Measurements from ENCODE around the gene TSPAN18. TPM values are rescaled to one million over a fixed set of nuclear protein-coding genes. Genes with fewer than 3 reads are reported as not detected.
A peak's percentile ranks its signal among the peaks of the same experiment; 100 is the strongest.

TSPAN18 gene
- total RNA-seq, 1 donor from 2014 or later, result 25.7 TPM

GRCh38 chr11:44931466-44931865 is 204.7 kb downstream of the TSPAN18 start:
- no peaks in the 10 kb centered on the region for H3K27me3 Mint-ChIP-seq
- no peaks in the 10 kb centered on the region for H3K9me3 Mint-ChIP-seq (ENCODE audit: low read depth)
- no peak overlapping the region for H3K4me3 Mint-ChIP-seq (ENCODE audit: low read depth)
- H3K27ac Mint-ChIP-seq, result no peak overlapping the region
- H3K36me3 Mint-ChIP-seq (ENCODE audit: insufficient read depth), result peaks cover 9% of the 10 kb centered on the region
- H3K4me1 Mint-ChIP-seq (ENCODE audit: low read depth), result peaks cover 3% of the 10 kb centered on the region
- DNase-seq (ENCODE audit: low spot score, unreplicated experiment), result no peak
- TF ChIP-seq CTCF (IDR thresholded peaks at IDR 0.05; ENCODE audit: unreplicated experiment), result no peak

- H3K27me3 Mint-ChIP-seq, result no peaks in the 10 kb centered on the region
- no peak for TF ChIP-seq CTCF (IDR thresholded peaks at IDR 0.05; ENCODE audit: unreplicated experiment)
- H3K4me1 Mint-ChIP-seq (ENCODE audit: low read depth), result peaks cover under 1% of the 10 kb centered on the region
- H3K36me3 Mint-ChIP-seq (ENCODE audit: insufficient read depth), result peaks cover 9% of the 10 kb centered on the region
- no peak overlapping the region for H3K4me3 Mint-ChIP-seq (ENCODE audit: low read depth)
- no peaks in the 10 kb centered on the region for H3K9me3 Mint-ChIP-seq (ENCODE audit: low read depth)
- no peak overlapping the region for H3K27ac Mint-ChIP-seq
- DNase-seq (ENCODE audit: low spot score, unreplicated experiment), result no peak
Observed at GRCh38 chr11:44934110-44934509, 207.3 kb downstream of the TSPAN18 start.

- Mint-ChIP-seq H3K27me3 (no peaks in the 10 kb centered on the region), H3K36me3 (ENCODE audit: insufficient read depth) (peaks cover 9% of the 10 kb centered on the region), H3K4me1 (ENCODE audit: low read depth) (no peaks in the 10 kb centered on the region), H3K4me3 (ENCODE audit: low read depth) (no peak overlapping the region), H3K27ac (no peak overlapping the region), H3K9me3 (ENCODE audit: low read depth) (no peaks in the 10 kb centered on the region)
- DNase-seq (ENCODE audit: low spot score, unreplicated experiment), result no peak
- no peak for TF ChIP-seq CTCF (IDR thresholded peaks at IDR 0.05; ENCODE audit: unreplicated experiment)
Observed at GRCh38 chr11:44934735-44935250, 208.0 kb downstream of the TSPAN18 start.

GRCh38 chr11:44936525-44936924 is 209.8 kb downstream of the TSPAN18 start:
- Mint-ChIP-seq H3K36me3 (ENCODE audit: insufficient read depth) (peaks cover 9% of the 10 kb centered on the region), H3K27ac (no peak overlapping the region), H3K9me3 (ENCODE audit: low read depth) (no peaks in the 10 kb centered on the region), H3K27me3 (no peaks in the 10 kb centered on the region), H3K4me1 (ENCODE audit: low read depth) (no peaks in the 10 kb centered on the region), H3K4me3 (ENCODE audit: low read depth) (no peak overlapping the region)
- peak; percentile 62 for DNase-seq (ENCODE audit: low spot score, unreplicated experiment)
- TF ChIP-seq CTCF (IDR thresholded peaks at IDR 0.05; ENCODE audit: unreplicated experiment), result peak; percentile 75

- DNase-seq (ENCODE audit: low spot score, unreplicated experiment), result no peak
- Mint-ChIP-seq H3K36me3 (ENCODE audit: insufficient read depth) (peaks cover 9% of the 10 kb centered on the region), H3K9me3 (ENCODE audit: low read depth) (no peaks in the 10 kb centered on the region), H3K27me3 (no peaks in the 10 kb centered on the region), H3K4me1 (ENCODE audit: low read depth) (no peaks in the 10 kb centered on the region), H3K27ac (no peak overlapping the region), H3K4me3 (ENCODE audit: low read depth) (no peak overlapping the region)
- TF ChIP-seq CTCF (IDR thresholded peaks at IDR 0.05; ENCODE audit: unreplicated experiment), result no peak
Observed at GRCh38 chr11:44936951-44937543, 210.3 kb downstream of the TSPAN18 start.
